ENCODE measurements around the gene ECHDC3.
"Not testable (repeated sequence)": the region's sequence is repeated elsewhere in the genome, so short reads cannot be mapped to it uniquely, and the experiment has no call there.

ECHDC3 gene

DNA sequence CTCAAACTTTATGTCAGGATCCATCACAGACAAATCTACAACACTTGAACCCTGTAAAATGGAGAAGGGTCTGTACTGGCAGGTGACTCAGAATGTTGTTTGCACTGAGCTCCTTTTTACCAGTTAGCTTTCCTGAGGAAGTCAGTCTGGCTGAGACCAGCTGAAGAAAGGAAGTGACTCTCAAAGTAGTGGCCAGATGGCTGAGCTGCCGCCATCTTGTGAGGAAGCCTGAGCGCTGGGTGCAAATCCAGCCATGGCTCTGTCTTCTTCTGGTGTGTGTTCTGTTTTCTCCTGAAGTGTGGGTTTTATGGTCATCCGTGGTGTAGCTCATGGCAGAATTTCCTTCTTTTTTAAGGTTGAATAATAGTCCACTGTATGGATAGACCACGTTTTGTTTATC is 25.5 kb upstream of the ECHDC3 start:
- DNase-seq (ENCODE audit: low spot score) = no peak

DNA sequence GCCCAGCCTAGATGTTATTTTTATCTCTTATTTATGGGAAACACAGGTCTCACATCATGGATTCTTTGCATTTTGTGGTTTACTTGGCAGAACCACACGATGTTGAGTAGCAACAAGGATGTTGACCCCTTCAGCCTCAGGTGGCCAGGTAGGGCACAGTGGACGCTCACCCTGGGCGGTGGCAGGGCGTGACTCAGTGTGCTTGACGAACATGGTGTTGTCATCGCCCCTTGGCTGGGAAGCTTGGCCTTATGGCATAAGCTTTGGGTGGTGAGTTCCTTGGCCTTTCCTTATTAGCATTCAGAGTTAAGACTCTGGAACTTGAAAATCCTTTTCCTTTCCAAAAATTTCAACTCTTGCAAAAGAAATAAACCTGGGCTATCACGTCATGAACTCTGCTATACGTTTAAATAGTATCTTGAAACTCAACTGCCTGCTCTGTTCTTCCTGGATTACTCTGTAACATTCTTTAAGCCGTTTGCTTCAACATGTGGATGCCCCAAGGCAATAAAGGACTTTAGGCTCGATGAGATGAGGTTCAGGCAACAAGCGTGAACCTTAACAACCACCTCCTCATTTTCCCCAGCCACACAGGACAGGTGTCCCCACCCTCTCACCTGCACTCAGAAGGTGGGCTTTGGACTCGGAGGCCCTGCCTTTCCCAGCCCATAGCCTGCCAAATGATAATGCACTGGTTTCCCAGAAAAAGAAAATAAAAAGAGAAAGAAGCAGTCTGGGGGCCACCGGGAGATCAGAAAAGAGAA is 22.5 kb upstream of the ECHDC3 start:
- no peak for DNase-seq (ENCODE audit: low spot score)

DNA sequence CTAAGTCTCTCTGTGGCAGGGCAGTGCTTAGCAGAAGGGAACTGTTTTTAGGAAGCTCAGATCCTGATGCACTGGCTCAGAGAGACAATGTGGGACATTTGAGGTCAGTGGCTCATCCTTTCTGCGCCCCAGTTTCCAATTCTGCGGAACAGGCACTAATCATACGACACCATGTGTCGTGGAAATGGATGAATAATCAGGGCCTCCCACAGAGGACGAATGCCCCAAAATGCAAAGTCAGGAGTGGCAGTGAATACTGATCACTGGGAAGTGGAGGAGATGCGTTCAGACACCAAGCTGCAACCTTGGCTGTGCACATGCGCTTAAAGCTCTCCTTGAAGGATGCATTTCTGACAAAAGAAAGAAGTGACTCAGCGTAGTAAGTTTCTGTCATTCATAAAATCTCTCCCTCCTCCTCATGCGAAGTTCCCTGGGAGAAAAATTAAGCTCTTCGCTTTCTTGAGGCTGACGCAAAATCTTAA is 21.9 kb upstream of the ECHDC3 start:
- DNase-seq (ENCODE audit: low spot score) = peak; percentile 67

DNA sequence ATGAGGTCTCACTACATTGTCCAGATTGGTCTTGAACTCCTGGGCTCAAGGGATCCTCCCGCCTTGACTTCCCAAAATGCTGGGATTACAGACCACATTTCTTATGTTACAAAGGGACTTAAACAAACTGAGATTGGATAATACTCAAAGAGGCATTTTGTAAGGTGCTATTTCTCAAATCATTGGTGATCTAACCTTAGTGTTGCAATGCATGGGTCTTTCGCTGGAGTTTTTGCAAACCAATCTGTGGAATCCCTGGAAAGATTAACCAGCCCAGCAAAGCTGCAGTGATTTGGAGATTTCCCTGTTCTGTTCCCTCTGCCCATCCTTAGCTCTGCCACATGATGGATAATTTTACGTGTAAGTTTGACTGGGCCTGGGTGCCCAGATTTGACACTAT is 20.4 kb upstream of the ECHDC3 start:
- DNase-seq (ENCODE audit: low spot score) = no peak

DNA sequence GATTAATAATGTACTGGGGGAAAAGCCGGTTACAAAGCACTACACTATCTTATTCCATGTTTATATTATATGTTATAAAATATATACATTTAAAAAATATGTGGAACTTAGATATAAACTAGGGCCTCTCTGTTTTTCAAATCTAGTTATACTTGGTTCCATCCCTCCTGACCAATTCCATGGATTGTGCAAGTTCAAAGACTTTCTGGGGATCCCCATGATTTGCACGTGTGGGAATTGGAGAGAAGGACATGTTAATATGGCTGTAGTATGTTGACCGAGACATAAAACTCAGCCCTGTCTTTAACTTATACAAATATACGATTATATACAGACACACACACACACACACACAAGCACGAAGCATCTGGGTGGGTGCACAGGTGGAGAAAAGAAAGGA is 18.8 kb upstream of the ECHDC3 start:
- DNase-seq (ENCODE audit: low spot score) = no peak

DNA sequence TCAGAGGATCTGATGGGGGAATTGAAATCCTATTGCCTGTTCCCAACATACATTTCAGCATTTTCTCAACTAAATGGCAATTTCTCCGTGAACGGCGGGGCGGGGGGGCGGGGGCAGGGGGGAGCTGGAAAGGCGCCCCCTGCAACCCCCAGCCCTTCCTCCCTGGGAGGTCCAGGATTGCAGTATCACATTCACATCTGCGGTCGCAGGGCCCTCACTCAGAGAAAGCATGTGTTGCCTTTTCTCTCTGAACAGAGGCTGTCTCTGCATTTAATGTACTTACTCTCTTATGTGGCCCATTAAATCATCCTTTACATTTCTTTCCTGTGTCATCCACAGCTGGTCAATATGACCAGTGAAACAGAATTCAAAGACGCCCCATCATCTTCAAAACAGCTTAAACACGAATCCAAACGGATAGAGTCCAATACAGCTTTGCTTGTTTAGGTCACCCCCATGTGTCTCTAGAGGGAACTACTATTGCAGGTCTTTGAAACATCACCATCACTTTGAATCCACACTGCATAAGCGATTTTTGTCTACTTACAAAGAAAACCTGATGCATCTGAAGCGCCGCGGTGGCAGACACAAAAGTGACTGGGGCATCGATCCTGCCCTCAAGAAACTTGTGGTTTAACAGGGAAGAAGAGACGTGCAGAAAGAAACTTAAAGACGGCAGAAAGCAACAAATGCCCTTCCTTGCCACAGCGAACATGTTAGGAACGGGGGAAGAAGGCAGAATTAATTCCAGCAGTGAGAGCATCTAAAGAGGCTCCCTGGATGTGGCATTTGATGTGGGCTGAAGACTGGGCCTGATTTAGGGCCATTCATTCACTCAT is 17.0 kb upstream of the ECHDC3 start:
- peak; percentile 48 for DNase-seq (ENCODE audit: low spot score)

DNA sequence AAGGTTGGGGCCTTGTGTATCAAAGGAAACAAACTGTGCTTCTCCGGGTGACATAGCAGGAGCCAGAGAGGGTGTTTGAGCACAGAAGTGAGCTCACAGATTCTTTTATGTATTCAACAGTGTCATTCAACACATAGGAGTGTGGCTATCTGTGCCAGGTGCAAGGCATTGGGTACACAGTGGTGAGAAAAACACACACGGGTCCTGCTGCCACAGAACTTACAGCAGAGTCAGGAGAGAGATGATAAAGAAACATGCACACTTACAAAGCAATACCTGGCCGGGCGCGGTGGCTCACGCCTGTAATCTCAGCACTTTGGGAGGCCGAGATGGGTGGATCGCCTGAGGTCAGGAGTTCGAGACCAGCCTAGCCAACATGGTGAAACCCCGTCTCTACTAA is 16.3 kb upstream of the ECHDC3 start:
- no peak for DNase-seq (ENCODE audit: low spot score)

DNA sequence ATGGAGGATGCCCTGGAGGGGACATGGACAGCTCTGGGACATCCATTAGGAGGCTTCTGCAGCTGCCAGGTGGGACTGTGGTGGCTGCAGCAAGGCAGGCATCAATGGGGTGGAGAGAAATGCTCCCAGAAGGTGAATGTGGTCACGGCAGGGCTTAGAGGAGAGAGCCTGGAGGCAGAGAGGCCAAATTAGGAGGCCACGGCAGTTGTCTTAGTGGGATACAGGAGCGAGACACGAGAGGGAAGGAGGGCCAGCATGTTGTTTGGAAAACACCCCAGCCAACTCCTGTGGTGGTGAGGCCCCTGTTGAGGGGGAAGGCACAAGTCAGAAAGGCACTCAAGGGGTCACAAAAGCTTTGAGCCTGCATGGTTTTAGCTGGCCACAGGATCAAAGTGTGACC is 14.6 kb upstream of the ECHDC3 start:
- DNase-seq (ENCODE audit: low spot score) = no peak

DNA sequence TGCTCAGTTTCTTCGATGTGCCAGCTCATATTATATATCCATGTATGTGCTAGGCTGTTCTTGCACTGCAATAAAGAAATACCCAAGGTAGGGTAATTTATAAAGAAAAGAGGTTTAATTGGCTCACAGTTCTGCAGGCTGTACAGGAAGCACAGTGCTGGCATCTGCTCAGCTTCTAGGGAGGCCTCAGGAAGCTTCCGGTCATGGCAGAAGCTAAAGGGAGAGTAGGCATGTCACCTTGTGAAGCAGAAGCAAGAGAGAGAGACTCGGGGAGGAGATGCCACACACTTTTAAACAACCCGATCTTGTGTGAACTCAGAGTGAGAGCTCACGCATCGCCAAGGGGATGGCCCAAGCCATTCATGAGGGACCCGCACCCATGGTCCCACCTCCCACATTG is 13.8 kb upstream of the ECHDC3 start:
- DNase-seq (ENCODE audit: low spot score) = no peak

DNA sequence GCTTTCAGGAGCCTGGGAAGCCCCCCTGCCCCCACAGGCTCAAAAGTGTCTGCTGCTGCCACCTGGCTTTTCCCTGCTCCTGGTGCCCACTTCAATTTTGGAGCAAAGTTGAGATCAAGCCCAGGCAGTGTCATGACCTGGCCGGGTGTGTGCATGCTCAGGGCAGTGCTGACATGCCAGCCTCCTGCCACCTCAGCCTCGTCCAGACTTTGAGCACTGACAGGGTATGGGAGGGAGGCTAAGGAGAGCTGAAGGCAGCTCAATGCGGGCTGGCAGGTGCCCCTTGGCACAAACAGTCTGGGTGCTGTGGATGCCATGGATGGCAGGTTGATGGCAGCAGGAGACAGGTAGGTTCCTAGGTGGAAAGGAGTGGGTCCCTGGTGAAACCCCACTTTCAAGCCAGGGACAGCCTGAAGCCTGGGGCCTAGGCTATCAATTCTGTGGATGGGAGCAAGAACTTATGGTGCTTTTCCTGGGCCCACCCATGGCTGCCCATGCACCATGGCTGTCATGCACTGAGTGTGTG is 12.3 kb upstream of the ECHDC3 start:
- DNase-seq (ENCODE audit: low spot score) = no peak

DNA sequence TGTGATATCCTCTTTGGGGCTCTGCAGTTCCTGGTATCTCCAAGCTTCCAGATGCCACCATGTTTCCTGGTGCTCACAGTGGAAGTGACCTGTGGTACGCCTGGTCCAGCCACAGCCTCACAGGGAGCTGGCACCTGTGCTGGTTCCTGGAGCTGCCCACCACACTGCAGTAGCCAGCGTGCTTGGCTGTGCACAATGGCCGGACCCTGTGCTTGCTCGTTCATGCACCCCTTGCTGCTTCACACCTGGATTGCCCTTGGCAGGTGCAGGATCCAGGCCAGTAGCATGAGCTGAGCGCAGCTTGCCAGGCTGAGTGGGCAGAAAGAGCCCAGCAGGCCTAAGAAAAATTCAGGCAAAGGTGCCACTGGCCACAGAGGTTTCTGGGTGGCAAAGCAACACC is 11.4 kb upstream of the ECHDC3 start:
- no peak for DNase-seq (ENCODE audit: low spot score)

DNA sequence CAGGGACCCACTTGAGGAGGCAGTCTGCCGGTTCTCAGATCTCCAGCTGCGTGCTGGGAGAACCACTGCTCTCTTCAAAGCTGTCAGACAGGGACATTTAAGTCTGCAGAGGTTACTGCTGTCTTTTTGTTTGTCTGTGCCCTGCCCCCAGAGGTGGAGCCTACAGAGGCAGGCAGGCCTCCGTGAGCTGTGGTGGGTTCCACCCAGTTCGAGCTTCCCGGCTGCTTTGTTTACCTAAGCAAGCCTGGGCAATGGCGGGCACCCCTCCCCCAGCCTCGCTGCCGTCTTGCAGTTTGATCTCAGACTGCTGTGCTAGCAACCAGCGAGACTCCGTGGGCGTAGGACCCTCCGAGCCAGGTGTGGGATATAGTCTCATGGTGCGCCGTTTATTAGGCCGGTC is 5.4 kb upstream of the ECHDC3 start:
- not testable (repeated sequence) for DNase-seq (ENCODE audit: low spot score)

DNA sequence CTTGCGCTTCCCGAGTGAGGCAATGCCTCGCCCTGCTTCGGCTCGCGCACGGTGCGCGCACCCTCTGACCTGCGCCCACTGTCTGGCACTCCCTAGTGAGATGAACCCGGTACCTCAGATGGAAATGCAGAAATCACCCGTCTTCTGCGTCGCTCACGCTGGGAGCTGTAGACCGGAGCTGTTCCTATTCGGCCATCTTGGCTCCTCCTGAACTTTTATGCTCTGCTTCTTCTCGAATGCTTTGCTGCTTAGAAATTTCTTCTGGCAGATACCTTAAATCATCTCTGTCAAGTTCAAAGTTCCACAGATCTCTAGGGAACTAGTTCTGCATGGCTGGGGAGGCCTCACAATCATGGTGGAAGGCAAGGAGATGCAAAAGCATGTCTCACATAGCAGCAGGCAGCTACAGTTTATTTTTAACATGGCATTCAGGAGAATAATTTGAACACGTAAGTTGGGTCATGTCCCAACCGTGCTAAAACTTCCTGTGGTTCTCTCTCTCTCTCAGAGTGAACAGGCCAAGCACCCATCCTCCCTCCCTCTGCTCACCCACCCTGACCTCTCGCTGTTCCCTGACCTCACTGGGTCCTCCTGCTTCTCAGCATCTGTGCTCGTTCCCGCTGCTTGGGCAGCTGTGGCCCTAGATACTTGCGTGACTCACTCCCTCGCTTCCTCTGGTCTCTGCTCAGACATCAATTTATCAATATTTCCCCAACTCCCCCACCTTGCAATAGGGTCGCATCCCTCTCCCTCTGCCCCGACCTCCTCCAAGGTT is 4.7 kb upstream of the ECHDC3 start:
- not testable (repeated sequence) for DNase-seq (ENCODE audit: low spot score)

DNA sequence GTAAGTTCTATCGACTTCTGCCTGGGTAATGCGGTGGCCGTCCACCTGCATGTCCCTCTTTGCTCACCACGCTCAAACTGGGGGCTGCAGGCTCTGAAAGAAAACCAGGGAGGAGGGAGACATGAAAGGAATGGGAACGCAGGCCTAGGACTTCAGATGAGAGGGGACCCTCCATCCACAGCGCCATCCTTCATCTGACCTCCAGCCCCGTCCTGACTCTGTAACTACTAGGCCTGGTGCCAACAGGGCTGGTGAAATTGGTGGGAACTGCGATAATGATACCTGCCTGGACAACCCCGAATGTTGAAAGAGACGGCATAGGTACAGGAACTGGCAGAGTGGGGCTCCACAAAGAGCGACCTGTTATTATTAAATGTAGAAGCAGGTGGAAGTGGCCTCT is 1.3 kb upstream of the ECHDC3 start:
- DNase-seq (ENCODE audit: low spot score) = no peak

DNA sequence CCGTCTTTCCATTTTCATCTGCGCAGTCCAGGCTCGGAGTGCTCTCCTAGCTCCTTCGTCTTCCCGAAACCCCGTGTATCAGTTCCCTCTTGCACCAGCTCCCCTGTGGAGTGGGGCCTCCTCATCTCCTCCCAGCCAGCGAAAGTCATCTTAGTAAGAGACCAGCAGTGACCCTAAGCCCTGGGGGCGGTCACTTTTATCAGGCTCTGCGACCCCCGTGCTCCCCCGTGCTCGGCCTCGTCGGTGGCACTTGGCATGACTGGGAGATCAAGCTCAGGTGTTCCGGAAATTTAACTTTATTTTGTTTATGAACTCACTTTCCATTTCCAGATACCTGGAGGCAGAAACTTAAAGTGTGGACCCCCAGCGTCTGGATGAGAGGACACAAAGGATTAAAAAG is 574 bp upstream of the ECHDC3 start:
- DNase-seq (ENCODE audit: low spot score) = no peak

DNA sequence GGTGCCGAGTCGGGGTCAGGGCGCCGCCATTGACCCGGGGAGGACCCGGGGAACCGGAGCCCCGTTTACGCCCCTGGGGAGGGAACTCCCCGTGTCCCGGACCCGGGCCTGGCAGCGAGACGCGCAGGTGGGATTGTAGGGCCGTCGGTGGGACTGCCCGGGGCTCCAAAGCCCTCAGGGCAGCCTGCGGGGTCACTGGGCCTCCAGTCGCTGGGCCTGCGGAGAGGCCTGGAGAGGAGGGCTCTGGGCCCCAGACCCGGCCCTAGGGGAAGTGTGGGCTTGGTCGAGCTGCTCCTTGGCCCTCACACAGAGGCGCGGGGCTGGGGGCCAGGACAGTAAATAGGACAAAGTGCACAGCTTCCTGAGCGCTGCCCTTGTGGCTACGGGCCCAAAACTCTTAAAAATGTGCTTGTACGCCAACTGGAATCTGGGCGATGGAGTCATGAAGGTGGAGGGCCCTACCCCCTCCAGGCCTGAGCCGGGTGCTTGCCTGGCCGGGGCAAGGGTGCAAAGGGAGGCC is 657 bp downstream of the ECHDC3 start:
- no peak for DNase-seq (ENCODE audit: low spot score)

DNA sequence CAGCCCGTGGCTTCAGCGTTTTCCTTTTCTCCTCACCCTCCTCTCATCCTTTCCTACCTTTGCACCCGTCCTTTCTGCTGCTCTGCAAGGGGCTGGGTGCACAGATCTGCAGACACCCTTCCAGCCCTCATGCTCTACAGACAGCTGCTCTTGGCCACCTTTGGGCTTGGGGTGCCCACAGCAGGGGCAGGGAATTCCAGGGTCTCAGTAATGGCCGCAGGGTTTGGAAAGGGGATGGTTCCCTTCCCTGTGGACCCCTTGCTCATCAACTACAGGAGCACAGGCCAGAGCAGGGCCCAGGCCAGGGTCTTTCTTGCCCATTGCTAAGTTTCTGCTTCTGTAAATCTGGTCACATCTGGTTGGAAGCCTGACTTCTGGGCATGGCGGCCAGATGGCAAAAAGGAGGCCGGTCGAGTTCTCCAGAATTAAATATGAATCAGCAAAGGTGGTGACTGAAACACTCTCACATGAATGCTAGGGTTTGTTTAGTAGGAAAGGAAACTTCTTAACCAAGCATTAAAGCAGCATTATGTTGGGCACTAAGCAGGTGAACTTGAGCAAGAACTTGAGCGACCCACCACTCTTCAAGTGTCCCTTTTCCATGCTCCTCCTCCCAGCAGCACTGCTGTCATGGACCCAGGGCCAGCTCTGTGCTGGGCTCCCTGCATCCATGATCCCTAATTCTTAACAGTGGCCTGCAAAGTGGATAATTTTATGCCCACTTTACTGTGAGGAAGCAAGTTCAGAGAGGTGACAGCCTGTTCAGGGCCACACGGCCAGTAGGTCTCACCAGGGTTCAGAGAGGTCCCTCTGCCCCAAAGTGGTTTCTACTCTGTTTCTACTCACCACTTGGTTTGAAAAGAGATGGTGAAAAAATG is 1.5 kb downstream of the ECHDC3 start:
- no peak for DNase-seq (ENCODE audit: low spot score)

DNA sequence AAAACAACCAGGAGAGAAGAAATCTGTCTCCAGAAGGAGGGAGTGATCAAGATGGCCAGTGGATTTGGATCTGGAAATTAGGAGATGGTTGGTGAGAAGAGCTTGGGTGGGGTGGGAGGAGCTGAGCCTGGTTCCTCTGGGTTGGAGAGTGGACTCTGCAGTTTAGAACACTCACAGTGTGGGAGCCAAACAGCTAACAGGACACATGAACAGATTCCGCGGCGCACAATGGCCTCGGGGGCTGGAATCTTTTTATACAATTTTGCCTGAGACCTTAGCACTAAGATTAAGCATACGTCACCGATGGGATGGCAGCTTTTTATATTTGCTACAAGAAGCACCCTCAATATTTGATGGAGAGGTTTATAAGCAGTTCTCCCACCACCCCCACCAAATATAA is 2.9 kb downstream of the ECHDC3 start:
- no peak for DNase-seq (ENCODE audit: low spot score)

DNA sequence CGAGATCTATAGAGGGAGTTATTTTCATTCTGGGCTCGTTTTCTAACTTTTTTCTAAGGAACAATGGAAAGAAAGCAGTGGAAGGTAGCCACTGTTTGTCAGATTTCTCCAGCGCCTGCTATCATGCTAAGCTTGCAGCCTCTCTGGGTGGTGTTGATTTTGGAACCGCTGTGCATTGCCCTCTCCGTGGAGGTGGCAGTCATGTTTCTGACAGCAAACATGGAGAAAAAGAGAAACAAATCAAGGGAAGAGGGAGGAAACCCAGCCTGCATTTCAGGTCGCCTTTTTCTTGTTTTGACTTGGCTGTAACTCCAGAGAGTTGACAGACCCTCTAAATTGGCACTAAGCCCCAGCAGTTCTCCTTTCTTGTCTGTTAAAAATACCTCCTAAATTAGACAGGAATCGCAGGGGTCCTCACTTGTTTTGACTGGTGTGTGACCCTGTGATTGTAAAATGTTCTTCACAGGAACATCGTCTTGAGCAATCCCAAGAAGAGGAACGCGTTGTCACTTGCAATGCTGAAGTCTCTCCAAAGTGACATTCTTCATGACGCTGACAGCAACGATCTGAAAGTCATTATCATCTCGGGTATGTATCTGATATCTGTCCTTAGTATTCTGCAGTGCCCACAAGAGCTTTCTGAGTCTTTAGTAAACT is 4.8 kb downstream of the ECHDC3 start:
- no peak for DNase-seq (ENCODE audit: low spot score)

DNA sequence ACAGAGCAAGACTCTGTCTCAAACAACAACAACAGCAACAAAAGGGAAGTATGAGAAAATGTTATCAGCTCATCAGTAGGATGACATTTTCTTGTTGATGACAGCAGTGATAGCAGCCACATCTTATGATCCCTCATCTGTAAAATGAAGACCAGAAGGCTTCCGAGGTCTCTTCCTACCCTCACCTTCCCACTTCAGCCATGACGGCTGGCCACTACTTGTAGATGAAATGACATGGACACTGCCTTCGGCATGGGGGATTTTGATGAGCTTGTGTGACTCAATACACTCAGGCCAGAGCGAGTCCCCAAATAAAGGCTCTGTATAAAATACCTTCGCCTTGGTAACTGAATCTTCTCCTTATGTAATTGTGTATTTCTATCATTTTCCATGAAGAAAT is 6.7 kb downstream of the ECHDC3 start:
- no peak for DNase-seq (ENCODE audit: low spot score)

DNA sequence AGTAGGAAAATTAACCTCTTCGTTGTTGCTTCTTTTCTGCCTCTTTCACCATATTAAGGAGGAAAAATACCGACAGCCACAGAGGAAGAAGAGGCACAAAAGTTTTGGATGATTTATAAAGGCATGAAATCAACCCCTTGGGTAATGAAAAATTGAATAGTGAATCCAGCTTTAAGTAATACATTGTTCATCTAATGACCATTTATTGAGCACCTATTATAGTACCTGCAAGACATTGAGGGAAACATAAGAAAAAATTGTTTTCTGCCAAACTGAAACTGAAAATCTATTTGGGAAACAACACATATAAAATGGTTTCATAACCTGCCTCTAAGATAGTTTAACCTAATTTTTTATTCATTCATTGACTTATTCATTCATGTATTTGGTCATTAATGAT is 8.2 kb downstream of the ECHDC3 start:
- DNase-seq (ENCODE audit: low spot score) = no peak

All from putamen (tissue), 1 donor.